ENCODE measurements around the gene WSB2.
A peak's percentile ranks its signal among the peaks of the same experiment; 100 is the strongest.
"Not testable (repeated sequence)": the region's sequence is repeated elsewhere in the genome, so short reads cannot be mapped to it uniquely, and the experiment has no call there.

Gene WSB2

DNA sequence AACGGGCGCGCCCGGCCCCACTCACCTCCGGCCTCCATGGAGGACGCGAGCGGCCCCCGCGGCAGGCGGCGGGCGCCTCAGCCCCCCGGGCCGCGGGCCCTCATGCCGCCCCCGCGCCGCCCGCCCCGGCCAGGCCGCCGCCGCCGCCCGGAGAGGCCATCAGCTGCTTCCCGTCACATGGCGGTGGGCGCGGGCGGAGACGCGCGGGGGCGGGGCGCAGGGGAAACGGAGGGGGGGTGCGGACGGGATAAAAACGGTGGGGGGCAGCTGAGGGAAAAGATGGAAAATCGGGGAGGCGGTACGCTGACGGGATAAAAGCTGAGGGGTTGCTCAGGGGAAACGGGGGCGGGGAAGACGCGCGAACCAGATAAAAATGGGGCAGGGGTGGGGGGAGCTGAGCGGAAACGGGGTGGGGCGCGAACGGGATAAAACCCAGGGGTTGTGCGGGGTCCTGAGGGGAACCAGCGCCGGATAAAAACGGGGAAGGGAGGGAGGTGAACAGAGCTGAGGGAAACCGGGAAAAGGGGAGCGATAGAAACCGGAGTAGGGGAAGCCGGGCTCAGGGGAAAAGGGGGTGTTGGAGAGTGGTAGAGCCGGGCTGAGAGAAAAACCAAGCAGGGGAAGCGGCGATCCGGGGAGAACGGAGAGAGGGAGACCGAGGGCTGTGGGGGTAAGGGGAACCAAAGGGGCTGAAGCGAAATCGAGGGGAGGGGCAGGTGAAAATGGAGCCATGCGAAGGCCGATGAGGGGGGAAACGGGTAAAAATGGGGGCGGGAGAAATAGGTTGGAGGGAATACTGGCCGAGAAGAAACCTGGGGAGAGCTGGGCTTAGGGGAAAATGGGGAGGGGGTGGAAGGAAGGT lies at the start of gene WSB2:
WSB2 (minus strand) TSS at position 169 of the 862 bp plus-strand sequence; CDS start at position 38, 131 bp downstream.
- DNase-seq = peak; percentile 22 to 26

- DNase-seq = no peak
Measured at GRCh38 chr12:118109088-118109487, 48.1 kb upstream of the WSB2 start.

- DNase-seq = no peak
Measured at GRCh38 chr12:118107694-118108093, 46.7 kb upstream of the WSB2 start.

DNA sequence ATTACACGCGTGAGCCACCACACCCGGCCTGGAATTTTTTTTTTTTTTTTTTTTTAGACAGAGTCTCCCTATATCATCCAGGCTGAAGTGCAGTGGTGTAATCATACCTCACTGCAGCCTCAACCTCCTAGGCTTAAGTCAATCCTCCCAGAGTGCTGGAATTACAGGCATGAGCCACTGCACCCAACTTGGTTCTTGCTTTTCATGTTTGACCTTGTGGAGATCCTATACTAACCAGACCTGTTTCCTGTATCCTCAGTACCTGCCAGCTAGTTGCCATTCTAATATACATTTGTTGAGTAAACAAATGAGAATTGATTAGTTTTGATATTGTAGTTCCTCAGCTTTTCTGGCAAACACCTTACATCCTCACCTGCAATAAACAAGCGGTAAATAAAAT lies 46.0 kb upstream of the WSB2 start:
- DNase-seq = no peak

- DNase-seq = peak; percentile 43 to 46
Measured at GRCh38 chr12:118103601-118104382, 42.8 kb upstream of the WSB2 start, which contains the start of gene VSIG10. VSIG10 (minus strand) TSS chr12:118104011; CDS start chr12:118103671, 340 bp downstream.

DNA sequence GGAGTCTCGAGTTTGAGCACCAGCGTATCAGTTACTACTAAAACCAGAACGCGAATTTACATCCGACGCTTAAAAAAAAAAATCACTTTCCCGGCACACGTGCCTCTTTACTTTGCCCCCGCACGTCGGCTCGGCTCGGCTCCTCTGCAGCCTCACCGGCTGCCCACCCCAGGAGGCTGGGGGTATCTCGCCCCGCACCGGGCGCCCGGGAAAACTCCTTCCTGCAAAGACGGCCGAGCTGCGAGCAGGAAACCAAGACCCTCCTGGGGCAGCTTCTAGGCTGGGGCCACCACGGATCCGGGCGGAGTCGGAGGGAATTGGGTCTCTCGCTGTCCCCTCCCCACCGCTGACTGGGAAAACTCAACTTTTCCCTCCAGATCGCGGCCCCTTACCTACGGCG lies 42.2 kb upstream of the WSB2 start:
- no peak for DNase-seq

DNA sequence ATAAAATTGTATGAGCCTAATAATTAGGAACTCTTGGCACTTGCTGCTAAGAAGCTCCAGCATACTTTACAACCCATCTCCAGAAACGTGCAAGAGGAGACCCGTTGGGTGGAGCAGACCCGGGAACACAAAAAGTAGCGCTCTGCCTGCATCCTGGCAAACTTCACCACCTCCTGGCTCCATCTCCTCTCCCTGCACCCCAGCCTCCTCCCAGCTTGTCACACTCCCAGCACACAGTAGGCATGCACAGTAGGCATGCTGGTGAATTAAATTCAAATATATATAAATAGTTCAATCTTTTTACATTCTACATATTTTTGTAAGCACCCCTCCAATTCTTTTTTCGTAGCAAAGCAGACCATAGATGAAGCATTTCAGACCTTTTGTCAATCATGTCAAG lies 41.6 kb upstream of the WSB2 start:
- DNase-seq = no peak

GRCh38 chr12:118102070-118102469 lies 41.1 kb upstream of the WSB2 start:
- no peak for DNase-seq

GRCh38 chr12:118101051-118101450 lies 40.1 kb upstream of the WSB2 start:
- no peak for DNase-seq

DNA sequence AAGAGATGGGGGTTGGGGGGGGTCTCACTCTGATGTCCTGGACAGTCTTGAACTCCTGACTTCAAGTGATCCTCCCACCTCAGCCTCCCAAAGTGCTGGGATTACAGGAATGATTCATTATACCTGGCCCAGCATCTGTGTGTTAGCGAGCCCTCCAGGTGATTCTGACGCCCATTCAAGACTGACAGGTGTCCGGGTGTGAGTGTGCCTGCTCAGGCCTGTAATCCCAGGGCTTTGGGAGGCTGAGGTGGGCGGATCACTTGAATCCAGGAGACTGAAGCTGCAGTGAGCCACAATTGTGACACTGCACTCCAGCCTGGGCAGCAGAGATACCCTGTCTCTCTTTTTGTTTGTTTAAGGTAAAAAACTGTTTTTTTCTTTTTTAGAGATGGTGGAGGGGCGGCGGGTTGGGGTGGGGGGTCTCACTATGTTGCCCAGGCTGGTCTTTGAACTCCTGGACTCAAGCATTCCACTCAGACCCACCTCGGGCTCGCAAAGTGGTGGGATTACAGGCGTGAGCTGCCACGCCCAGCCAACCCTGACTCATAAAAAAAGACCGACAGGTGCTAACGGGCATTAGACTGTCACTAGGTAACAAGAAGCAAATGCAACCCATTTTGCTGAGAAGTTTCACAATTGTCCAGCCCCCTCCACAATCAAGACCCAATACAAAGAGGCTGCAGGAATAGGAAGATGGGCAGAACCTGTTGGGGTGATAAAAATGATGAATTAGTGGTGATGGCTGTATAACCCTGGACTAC lies 38.1 kb upstream of the WSB2 start:
- DNase-seq = no peak

- DNase-seq = no peak
Measured at GRCh38 chr12:118098401-118098800, 37.4 kb upstream of the WSB2 start.

GRCh38 chr12:118094039-118094438 lies 33.1 kb upstream of the WSB2 start:
- no peak for DNase-seq

DNA sequence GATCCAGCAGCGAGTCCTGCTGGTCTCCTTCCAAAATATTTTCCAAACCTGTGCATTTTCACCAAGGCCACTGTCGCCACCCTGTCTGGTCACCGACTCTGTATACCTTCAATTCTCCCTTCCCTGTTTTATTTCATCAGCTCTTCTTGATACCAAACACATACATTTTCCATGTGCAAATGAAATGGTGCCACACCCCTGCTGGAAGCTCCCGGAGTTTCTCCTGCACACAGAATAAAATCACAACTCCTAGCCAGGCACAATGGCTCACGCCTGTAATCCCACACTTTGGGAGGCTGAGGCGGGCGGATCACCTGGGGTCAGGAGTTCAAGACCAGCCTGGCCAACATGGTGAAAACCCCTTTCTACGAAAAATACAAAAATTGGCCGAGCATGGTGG lies 28.8 kb upstream of the WSB2 start:
- no peak for DNase-seq

- no peak for DNase-seq
Measured at GRCh38 chr12:118082161-118082560, 21.2 kb upstream of the WSB2 start.

DNA sequence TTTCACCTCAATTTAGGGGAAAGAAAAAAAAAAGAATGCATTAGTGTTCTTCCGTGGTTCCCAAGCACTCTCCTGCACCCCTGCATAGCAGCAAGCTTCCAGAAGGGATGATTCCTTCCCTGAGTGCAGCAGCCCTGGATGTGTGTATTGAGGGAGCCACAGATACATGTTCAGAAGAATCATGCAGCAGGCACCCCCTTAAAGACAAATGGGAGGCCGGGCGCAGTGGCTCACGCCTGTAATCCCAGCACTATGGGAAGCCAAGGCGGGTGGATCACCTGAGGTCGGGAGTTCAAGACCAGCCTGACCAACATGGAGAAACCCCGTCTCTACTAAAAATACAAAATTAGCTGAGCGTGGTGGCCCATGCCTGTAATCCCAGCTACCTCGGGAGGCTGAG lies 20.5 kb upstream of the WSB2 start:
- DNase-seq = not testable (repeated sequence)

DNA sequence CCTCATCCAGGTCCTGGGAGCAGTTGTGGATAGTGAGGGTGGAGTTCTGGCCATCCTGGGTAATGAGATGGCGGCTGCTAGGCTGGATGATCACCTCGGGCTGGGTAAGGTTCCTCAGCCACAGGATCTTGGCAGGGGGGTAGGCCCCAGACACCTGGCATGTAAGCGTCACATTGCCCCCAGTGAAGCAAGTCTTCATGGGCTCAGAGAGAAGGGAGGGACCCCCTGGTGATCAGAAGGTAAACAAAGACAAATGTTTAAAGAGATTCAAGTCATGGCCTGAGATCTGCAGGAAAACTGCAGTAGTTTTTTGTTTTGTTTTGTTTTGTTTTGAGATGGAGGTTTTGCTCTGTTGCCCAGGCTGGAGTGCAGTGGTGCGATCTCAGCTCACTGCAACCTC lies 12.8 kb upstream of the WSB2 start:
- DNase-seq = no peak

GRCh38 chr12:118070650-118071049 lies 9.7 kb upstream of the WSB2 start:
- DNase-seq = no peak

- no peak for DNase-seq
Measured at GRCh38 chr12:118068445-118068844, 7.5 kb upstream of the WSB2 start.

DNA sequence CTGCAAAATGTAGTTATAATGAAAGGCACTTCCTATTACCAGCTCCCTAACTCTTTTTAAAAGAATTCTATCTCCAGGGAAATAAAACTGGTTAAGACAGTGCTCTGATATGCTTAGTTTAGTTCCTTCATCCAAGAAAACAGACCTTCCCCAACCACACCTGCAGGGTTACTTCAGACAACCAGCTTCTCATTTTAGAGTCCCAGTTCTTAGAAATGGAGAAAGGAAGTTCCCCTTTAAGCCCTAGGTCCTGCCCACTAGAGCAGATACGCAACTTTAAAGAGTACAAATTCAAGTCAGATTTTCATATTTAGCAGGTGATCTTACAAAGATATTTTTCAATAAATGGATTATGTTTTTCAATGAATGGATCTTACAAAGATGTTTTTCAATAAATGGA lies 4.4 kb upstream of the WSB2 start:
- peak; percentile 43 to 44 for DNase-seq

DNA sequence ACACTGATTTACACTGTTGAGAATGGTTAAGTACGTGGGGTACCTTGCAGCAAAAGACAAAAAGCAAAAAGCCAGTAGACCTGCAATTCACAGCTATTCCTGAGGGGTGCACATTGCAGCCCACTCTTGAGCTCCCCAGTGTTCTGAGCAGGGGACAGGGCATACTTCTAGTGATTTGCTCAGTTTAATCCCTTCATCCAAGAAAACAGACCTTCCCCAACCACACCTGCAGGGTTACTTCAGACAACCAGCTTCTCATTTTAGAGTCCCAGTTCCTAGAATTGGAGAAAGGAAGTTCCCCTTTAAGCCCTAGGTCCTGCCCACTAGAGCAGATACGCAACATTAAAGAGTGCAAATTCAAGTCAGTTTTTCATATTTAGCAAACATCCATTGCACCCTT lies 3.6 kb upstream of the WSB2 start:
- peak; percentile 47 to 56 for DNase-seq

- DNase-seq = peak; percentile 46 to 59
Measured at GRCh38 chr12:118063576-118064391, 2.8 kb upstream of the WSB2 start.
